Measurements from ENCODE around the gene OR5A1. TPM values are rescaled to one million over a fixed set of nuclear protein-coding genes. Genes with fewer than 3 reads are reported as not detected.

OR5A1 gene
- total RNA-seq, 1 donor from 2014 or later: not detected

GRCh38 chr11:59463190-59463641 is 26.9 kb downstream of the OR5A1 start:
- Histone ChIP-seq H3K27ac (no peak overlapping the region), H3K36me3 (no peaks in the 10 kb centered on the region), H3K4me1 (no peaks in the 10 kb centered on the region), H3K9me3 (no peaks in the 10 kb centered on the region), H3K27me3 (no peaks in the 10 kb centered on the region), H3K4me3 (no peak overlapping the region)
- TF ChIP-seq POLR2AphosphoS5 (IDR thresholded peaks at IDR 0.05; ENCODE audit: insufficient read depth in 1 of 2, low read depth in 1 of 2) (no peak), CTCF (IDR thresholded peaks at IDR 0.05) (no peak), POLR2A (IDR thresholded peaks at IDR 0.05) (no peak)
- intact Hi-C loops (cut with DNase I): no loop called here
- no peak for DNase-seq (ENCODE audit: extremely low spot score in 2 of 2)

- Histone ChIP-seq H3K9me3 (no peaks in the 10 kb centered on the region), H3K27ac (no peak within 1 kb of the TSS), H3K27me3 (no peaks in the 10 kb centered on the region), H3K4me1 (no peaks in the 10 kb centered on the region), H3K4me3 (no peak within 1 kb of the TSS), H3K36me3 (no peaks in the 10 kb centered on the region)
- no peak for DNase-seq (ENCODE audit: extremely low spot score in 2 of 2)
- TF ChIP-seq CTCF (IDR thresholded peaks at IDR 0.05): no peak
- TF ChIP-seq POLR2A (IDR thresholded peaks at IDR 0.05): no peak
- TF ChIP-seq POLR2AphosphoS5 (IDR thresholded peaks at IDR 0.05; ENCODE audit: insufficient read depth in 1 of 2, low read depth in 1 of 2): no peak
- intact Hi-C loops (cut with DNase I): no loop called here
Observed at GRCh38 chr11:59473015-59473414, 36.7 kb downstream of the OR5A1 start, which contains the start of gene OR4D10. Gene OR4D10 (plus strand): TSS chr11:59473315. CDS start chr11:59477430, 4,115 bp downstream.

GRCh38 chr11:59475176-59475575 is 38.9 kb downstream of the OR5A1 start:
- H3K36me3 ChIP-seq: no peaks in the 10 kb centered on the region
- TF ChIP-seq POLR2A (IDR thresholded peaks at IDR 0.05) (no peak), POLR2AphosphoS5 (IDR thresholded peaks at IDR 0.05; ENCODE audit: insufficient read depth in 1 of 2, low read depth in 1 of 2) (no peak), CTCF (IDR thresholded peaks at IDR 0.05) (no peak)
- no peak for DNase-seq (ENCODE audit: extremely low spot score in 2 of 2)
- no peak overlapping the region for H3K27ac ChIP-seq
- intact Hi-C loops (cut with DNase I): no loop called here
- no peaks in the 10 kb centered on the region for H3K27me3 ChIP-seq
- H3K9me3 ChIP-seq: no peaks in the 10 kb centered on the region
- no peaks in the 10 kb centered on the region for H3K4me1 ChIP-seq
- H3K4me3 ChIP-seq: no peak overlapping the region

- intact Hi-C loops (cut with DNase I): no loop called here
- no peak overlapping the region for H3K4me3 ChIP-seq
- H3K27ac ChIP-seq: no peak overlapping the region
- no peaks in the 10 kb centered on the region for H3K27me3 ChIP-seq
- H3K4me1 ChIP-seq: no peaks in the 10 kb centered on the region
- no peaks in the 10 kb centered on the region for H3K36me3 ChIP-seq
- no peak for DNase-seq (ENCODE audit: extremely low spot score in 2 of 2)
- no peaks in the 10 kb centered on the region for H3K9me3 ChIP-seq
- TF ChIP-seq POLR2AphosphoS5 (IDR thresholded peaks at IDR 0.05; ENCODE audit: insufficient read depth in 1 of 2, low read depth in 1 of 2) (no peak), POLR2A (IDR thresholded peaks at IDR 0.05) (no peak), CTCF (IDR thresholded peaks at IDR 0.05) (no peak)
Observed at GRCh38 chr11:59479906-59480305, 43.6 kb downstream of the OR5A1 start.

- no peak overlapping the region for H3K27ac ChIP-seq
- H3K9me3 ChIP-seq: no peaks in the 10 kb centered on the region
- H3K4me1 ChIP-seq: no peaks in the 10 kb centered on the region
- no peaks in the 10 kb centered on the region for H3K27me3 ChIP-seq
- H3K4me3 ChIP-seq: no peak overlapping the region
- TF ChIP-seq POLR2A (IDR thresholded peaks at IDR 0.05) (no peak), CTCF (IDR thresholded peaks at IDR 0.05) (no peak), POLR2AphosphoS5 (IDR thresholded peaks at IDR 0.05; ENCODE audit: insufficient read depth in 1 of 2, low read depth in 1 of 2) (no peak)
- no peaks in the 10 kb centered on the region for H3K36me3 ChIP-seq
- no peak for DNase-seq (ENCODE audit: extremely low spot score in 2 of 2)
- intact Hi-C loops (cut with DNase I): no loop called here
Observed at GRCh38 chr11:59480359-59480758, 44.1 kb downstream of the OR5A1 start.

Other genes starting within 250 kb of the OR5A1 start
- gene MPEG1, start 223.5 kb upstream of the OR5A1 start, total RNA-seq: 3.9 TPM
- not detected for gene OR5AN1, start 77.6 kb upstream of the OR5A1 start, total RNA-seq
- gene OR5A2, start 10.1 kb upstream of the OR5A1 start, total RNA-seq: not detected
- gene OR4D6, start 20.5 kb downstream of the OR5A1 start, total RNA-seq: not detected
- not detected for gene OR4D10, start 36.8 kb downstream of the OR5A1 start, total RNA-seq
- not detected for gene OR4D11, start 67.1 kb downstream of the OR5A1 start, total RNA-seq
- not detected for gene OR4D9, start 75.1 kb downstream of the OR5A1 start, total RNA-seq
- 40.5 TPM for gene OSBP, start 179.3 kb downstream of the OR5A1 start, total RNA-seq
- 14.5 TPM for gene PATL1, start 232.6 kb downstream of the OR5A1 start, total RNA-seq

Data from vagina (tissue), 2 donors.